GM12878 (cell line): ENCODE measurements around the gene CD63. TPM values are rescaled to one million over a fixed set of nuclear protein-coding genes. Genes with fewer than 3 reads are reported as not detected.

Source experiments
- ATAC-seq: fragments of 200-7000 bp; cut with Tn5 transposase; 3 replicates; pipeline ENCODE4 v1.9.1; 2020; ENCODE audit warnings: mild to moderate bottlenecking, moderate library complexity
- BruUV-seq: library from RNA; stranded (reverse); fragments of 400-500 nt; replicated peaks from 2 replicates; lab custom pipeline; 2021; lab: Mats Ljungman, UMichigan
- CTCF ChIA-PET: fragments of 300-600 bp; sonication (Branson Sonifier 250); formaldehyde crosslinking; extraction: SDS; loops from one replicate; lab custom pipeline; 2021; ENCODE audit warnings: inconsistent platforms; lab: Yijun Ruan, JAX
- POLR2A ChIA-PET: fragments of 350-600 bp; formaldehyde crosslinking; extraction: SDS; loops from one replicate; lab custom pipeline; 2021; ENCODE audit warnings: inconsistent platforms; lab: Charles Lee
- RAD21 ChIA-PET: fragments of 300-600 bp; sonication (Branson Sonifier 250); formaldehyde crosslinking; loops from one replicate; lab custom pipeline; 2023; ENCODE audit warnings: antibody characterized with exemption; ENCODE audit not compliant: unreplicated experiment; lab: Charles Lee
- SMC1A ChIA-PET: fragments of 300-600 bp; sonication (Branson Sonifier 250); formaldehyde crosslinking; loops from one replicate; lab custom pipeline; 2023; ENCODE audit not compliant: unreplicated experiment, uncharacterized antibody; lab: Charles Lee
- DNase-seq: peaks from one replicate; pipeline ENCODE4 v3.0.0-alpha.2; 2011; ENCODE audit warnings: low read depth, low spot score
- FAIRE-seq: peaks from 3 replicates; lab custom pipeline; 2011; peaks lifted over from hg19 to GRCh38; lab: Jason Lieb, UNC
- H2AFZ ChIP-seq: 2 replicates; pipeline ENCODE4 v1.6.0; 2011; ENCODE audit warnings: low read depth, low read length, control low read depth; ENCODE audit not compliant: control insufficient read depth
- H3K27ac ChIP-seq: 2 replicates; pipeline ENCODE4 v1.5.1; 2011; ENCODE audit warnings: control low read depth; ENCODE audit not compliant: control insufficient read depth, insufficient read depth
- H3K27me3 ChIP-seq, 2 experiments: replicated peaks in 1 of 2; 2 replicates each; pipeline versions ENCODE4 v1.6.0 to v1.6.1; 2011; ENCODE audit warnings: low read length in 1 of 2; ENCODE audit not compliant: control insufficient read depth in 2 of 2, insufficient read depth in 2 of 2
- H3K36me3 ChIP-seq, 2 experiments: 2 replicates each; pipeline ENCODE4 v1.5.1; 2011; ENCODE audit warnings: low read length in 1 of 2; ENCODE audit not compliant: control insufficient read depth in 2 of 2, insufficient read depth in 2 of 2
- H3K4me1 ChIP-seq: 2 replicates; pipeline ENCODE4 v1.6.1; 2011; ENCODE audit warnings: mild to moderate bottlenecking, low read length, moderate library complexity, mixed read lengths; ENCODE audit not compliant: control insufficient read depth, insufficient read depth
- H3K4me2 ChIP-seq: 2 replicates; pipeline ENCODE4 v1.6.0; 2011; ENCODE audit warnings: control low read depth; ENCODE audit not compliant: control insufficient read depth, insufficient read depth
- H3K4me3 ChIP-seq: fragments of 200-600 bp; sonication (generic); 2 replicates; pipeline ENCODE4 v1.5.1; 2016
- H3K79me2 ChIP-seq: 2 replicates; pipeline ENCODE4 v1.6.0; 2011; ENCODE audit warnings: low read length; ENCODE audit not compliant: control insufficient read depth, insufficient read depth
- H3K9ac ChIP-seq: 2 replicates; pipeline ENCODE4 v1.8.0; 2011; ENCODE audit warnings: low read length, control low read depth, mixed read lengths; ENCODE audit not compliant: control insufficient read depth, insufficient read depth
- H3K9me3 ChIP-seq: replicated peaks from 3 replicates; pipeline ENCODE4 v1.5.1; 2011; ENCODE audit warnings: mild to moderate bottlenecking, low read length; ENCODE audit not compliant: control insufficient read depth, insufficient read depth
- H4K20me1 ChIP-seq: 2 replicates; pipeline ENCODE4 v1.6.0; 2011; ENCODE audit not compliant: control insufficient read depth, insufficient read depth
- BACH1 ChIP-seq: fragments of 450-650 bp; IDR thresholded peaks from 2 replicates; pipeline ENCODE4 v1.6.1; 2017; ENCODE audit warnings: mild to moderate bottlenecking, borderline replicate concordance
- CBX3 ChIP-seq: fragments of 200-600 bp; sonication (generic); IDR thresholded peaks from 2 replicates; pipeline ENCODE4 v1.6.1; 2016; ENCODE audit warnings: low read depth, borderline replicate concordance
- ETV6 ChIP-seq, 2 experiments: fragments of 450-650 bp in 1 of 2; IDR thresholded peaks in 1 of 2; conservative IDR thresholded peaks in 1 of 2; 2 replicates each; pipeline ENCODE4 v1.6.1; 2014; ENCODE audit warnings: antibody characterized with exemption in 1 of 2, borderline replicate concordance in 1 of 2, low read depth in 1 of 2, mild to moderate bottlenecking in 1 of 2, moderate library complexity in 1 of 2
- GATAD2B ChIP-seq: fragments of 450-650 bp; conservative IDR thresholded peaks from 2 replicates; pipeline ENCODE4 v1.6.1; 2017; ENCODE audit warnings: low read depth, mild to moderate bottlenecking, moderate library complexity
- HDAC2 ChIP-seq: fragments of 200-600 bp; sonication (generic); IDR thresholded peaks from 2 replicates; pipeline ENCODE4 v1.6.1; 2017
- IKZF2 ChIP-seq, 2 experiments: fragments of 450-650 bp; IDR thresholded peaks; 2 replicates each; pipeline ENCODE4 v1.6.1; 2017; ENCODE audit warnings: mild to moderate bottlenecking in 2 of 2, moderate library complexity in 2 of 2
- KDM1A ChIP-seq: fragments of 200-600 bp; sonication (generic); IDR thresholded peaks from 2 replicates; pipeline ENCODE4 v1.6.1; 2016; ENCODE audit warnings: borderline replicate concordance
- NBN ChIP-seq: fragments of 450-650 bp; IDR thresholded peaks from 2 replicates; pipeline ENCODE4 v1.6.1; 2016
- NFXL1 ChIP-seq: fragments of 450-650 bp; IDR thresholded peaks from 2 replicates; pipeline ENCODE4 v1.6.1; 2017; ENCODE audit warnings: antibody characterized with exemption, mild to moderate bottlenecking, borderline replicate concordance
- NR2C1 ChIP-seq: fragments of 450-650 bp; IDR thresholded peaks from 2 replicates; pipeline ENCODE4 v1.6.1; 2017; ENCODE audit warnings: antibody characterized with exemption, mild to moderate bottlenecking, moderate library complexity
- PAX8 ChIP-seq: fragments of 450-650 bp; IDR thresholded peaks from 2 replicates; pipeline ENCODE4 v1.6.1; 2017; ENCODE audit warnings: mild to moderate bottlenecking, moderate library complexity
- POLR2A ChIP-seq: IDR thresholded peaks from 2 replicates; pipeline ENCODE4 v1.6.1; 2011; ENCODE audit warnings: low read depth, mild to moderate bottlenecking, low read length
- RB1 ChIP-seq: fragments of 450-650 bp; formaldehyde crosslinking; IDR thresholded peaks from 2 replicates; pipeline ENCODE4 v1.6.1; 2017; ENCODE audit warnings: mild to moderate bottlenecking, borderline replicate concordance
- RUNX3 ChIP-seq: IDR thresholded peaks from 2 replicates; pipeline ENCODE4 v1.6.1; 2012; ENCODE audit warnings: low read length, inconsistent platforms
- SIN3A ChIP-seq: IDR thresholded peaks from 2 replicates; pipeline ENCODE4 v1.6.1; 2012; ENCODE audit warnings: low read depth, low read length, improper control_type of control experiment
- SUPT20H ChIP-seq: IDR thresholded peaks from 2 replicates; pipeline ENCODE4 v1.6.1; 2011; ENCODE audit warnings: low read depth, mild to moderate bottlenecking, low read length, moderate library complexity, borderline replicate concordance; ENCODE audit not compliant: control insufficient read depth
- WGBS: methylation state at CpG from one replicate; pipeline ENCODE4 v1.1.6; 2016; ENCODE audit warnings: low lambda C conversion rate; ENCODE audit not compliant: insufficient replicate concordance, insufficient coverage; ENCODE audit errors: missing lambda C conversion rate; 5-methylcytosine and 5-hydroxymethylcytosine counted together
- in situ Hi-C: fragments of 300-500 bp; cut with MboI; formaldehyde crosslinking; loops from 9 replicates; pipeline ENCODE4 v1.14.3; 2018; ENCODE audit warnings: mixed read lengths
- intact Hi-C: fragments of 100-400 bp; cut with micrococcal nuclease; formaldehyde crosslinking; loops from one replicate; pipeline ENCODE4 v1.14.2; 2022; ENCODE audit not compliant: unreplicated experiment
- polyA plus RNA-seq, 11 experiments: library from polyadenylated mRNA; depleted of rRNA in 4 of 11; unstranded in 6 of 11; stranded (reverse) in 5 of 11; fragments of >200 nt; fragmentation: Nextera tagmentation in 4 of 11; fragmentation: Illumina TruSeq in 1 of 11; extraction: Ambion mirVana in 4 of 11; extraction: Trizol in 1 of 11; gene quantifications; 1 replicate in 1 of 11; 2 replicates in 10 of 11; pipeline versions ENCODE4 v1.2.1 to v1.2.3, GENCODE V29; 2011 to 2016; ENCODE audit warnings: inconsistent platforms in 2 of 11, missing spikeins in 2 of 11, low read depth in 1 of 11
- total RNA-seq, 4 experiments: library from RNA; depleted of rRNA in 3 of 4; stranded (reverse); fragments of >200 nt in 3 of 4; fragmentation: Illumina TruSeq in 1 of 4; extraction: Trizol in 1 of 4; gene quantifications; 2 replicates each; pipeline versions ENCODE4 v1.2.1 to v1.2.3, GENCODE V29; 2013 to 2021
- TF ChIP-seq, protein P1 (sequence below): IDR thresholded peaks from 2 replicates; pipeline ENCODE4 v1.6.1; 2011; ENCODE audit warnings: mild to moderate bottlenecking, low read depth, low read length, moderate library complexity; ENCODE audit not compliant: insufficient replicate concordance
- TF ChIP-seq, protein P2 (sequence below): IDR thresholded peaks from 2 replicates; pipeline ENCODE4 v1.6.1; 2011; ENCODE audit warnings: low read depth, mild to moderate bottlenecking, low read length, moderate library complexity, borderline replicate concordance; ENCODE audit errors: extremely low read depth
- TF ChIP-seq, protein P3 (sequence below): fragments of 450-650 bp; IDR thresholded peaks from 2 replicates; pipeline ENCODE4 v1.6.1; 2017; ENCODE audit warnings: mild to moderate bottlenecking

CD63 gene
- total and polyA plus RNA-seq, 10 of the 15 experiments (the other 5 are each of a cell fraction or from before 2014, with no cell fraction given) = 147 to 220 (median 183) TPM

DNA sequence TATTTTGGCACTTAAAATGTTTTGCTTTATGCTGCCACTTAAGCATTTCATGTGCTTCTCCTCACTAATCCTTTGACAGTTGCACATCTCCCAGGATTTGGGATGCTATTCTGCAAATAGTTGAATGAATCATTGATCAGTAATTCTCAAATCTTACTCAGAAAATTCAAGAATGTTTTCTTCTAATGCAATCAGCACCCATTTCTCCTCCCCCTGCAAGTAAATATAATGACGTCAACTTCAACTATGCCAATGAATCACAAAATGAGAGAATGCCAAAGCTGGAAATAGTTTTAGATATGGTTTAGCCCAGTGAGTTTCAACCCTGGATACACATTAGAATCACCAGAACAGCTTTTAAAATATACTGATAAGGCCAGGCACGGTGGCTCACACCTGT lies 15.1 kb downstream of the CD63 start (continued):
- no peak for TF ChIP-seq CBX3
- no peak for TF ChIP-seq POLR2A

DNA sequence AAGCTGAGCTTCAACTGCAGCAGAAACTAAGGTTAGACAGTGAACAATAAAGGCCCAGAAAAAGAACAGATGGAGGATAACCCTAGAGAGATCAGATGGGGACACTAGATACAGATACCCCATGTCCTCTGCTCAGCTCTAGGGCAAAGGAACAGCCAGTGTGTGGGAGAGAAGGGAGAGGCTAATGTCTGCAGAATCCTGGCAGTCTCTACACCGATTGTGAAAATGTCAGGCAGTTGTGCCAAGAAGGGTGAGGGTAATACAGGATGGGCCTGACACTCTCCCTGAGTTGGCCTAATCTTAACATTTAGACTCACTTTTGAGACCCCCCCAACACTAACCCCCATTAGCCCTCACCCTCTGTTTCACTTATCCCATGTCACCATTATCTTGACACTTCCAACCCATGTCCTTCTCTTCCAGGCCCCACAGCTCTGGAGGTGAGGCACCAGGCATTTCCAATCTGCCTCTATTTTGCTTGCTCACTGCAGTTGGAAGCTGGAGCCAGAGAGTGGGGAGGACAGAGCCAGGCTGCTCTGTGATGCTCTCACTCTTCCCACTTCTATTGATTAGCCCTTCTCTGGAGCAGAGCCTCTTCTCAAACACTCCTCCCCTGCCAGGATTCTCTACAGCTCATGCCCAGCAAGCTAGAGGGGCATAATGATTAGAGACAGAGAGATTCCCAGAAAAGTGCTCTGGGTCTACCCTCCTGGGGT lies 16.0 kb downstream of the CD63 start:
- DNase-seq (no peak), ATAC-seq (no peak), FAIRE-seq (no peak)
- H3K4me3 ChIP-seq = no peak overlapping the region
- H3K79me2 ChIP-seq = peaks cover 13% of the 10 kb centered on the region
- ChIA-PET CTCF (interaction anchor here (0.6 to 2.9 kb wide), 2 partner anchors 9 to 1522 kb away, joined by 4 to 11 read pairs; no protein-coding TSS in a partner anchor), SMC1A (interaction anchor here (1.1 kb wide), 1 partner anchor 17 kb away, joined by 4 read pairs; no protein-coding TSS in a partner anchor)
- peaks cover 14% of the 10 kb centered on the region for H3K4me1 ChIP-seq
- H3K9ac ChIP-seq = no peak overlapping the region
- H3K27ac ChIP-seq = no peak overlapping the region
- H3K27me3 ChIP-seq = peaks cover 0 to 2% of the 10 kb centered on the region in 2 experiments; a peak in 2 of 4 replicates
- H3K4me2 ChIP-seq = no peak overlapping the region
- H3K36me3 ChIP-seq = no peaks in the 10 kb centered on the region
- intact Hi-C loops = no loop called here
- H4K20me1 ChIP-seq = no peaks in the 10 kb centered on the region
- no peak for TF ChIP-seq NR2C1
- TF ChIP-seq RUNX3 = no peak
- no peak for TF ChIP-seq HDAC2
- TF ChIP-seq KDM1A = no peak
- TF ChIP-seq IKZF2 (IDR thresholded peaks at IDR 0.05) = no peak
- TF ChIP-seq, protein P1, sequence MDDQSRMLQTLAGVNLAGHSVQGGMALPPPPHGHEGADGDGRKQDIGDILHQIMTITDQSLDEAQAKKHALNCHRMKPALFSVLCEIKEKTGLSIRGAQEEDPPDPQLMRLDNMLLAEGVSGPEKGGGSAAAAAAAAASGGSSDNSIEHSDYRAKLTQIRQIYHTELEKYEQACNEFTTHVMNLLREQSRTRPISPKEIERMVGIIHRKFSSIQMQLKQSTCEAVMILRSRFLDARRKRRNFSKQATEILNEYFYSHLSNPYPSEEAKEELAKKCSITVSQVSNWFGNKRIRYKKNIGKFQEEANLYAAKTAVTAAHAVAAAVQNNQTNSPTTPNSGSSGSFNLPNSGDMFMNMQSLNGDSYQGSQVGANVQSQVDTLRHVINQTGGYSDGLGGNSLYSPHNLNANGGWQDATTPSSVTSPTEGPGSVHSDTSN = no peak
- TF ChIP-seq, protein P2, sequence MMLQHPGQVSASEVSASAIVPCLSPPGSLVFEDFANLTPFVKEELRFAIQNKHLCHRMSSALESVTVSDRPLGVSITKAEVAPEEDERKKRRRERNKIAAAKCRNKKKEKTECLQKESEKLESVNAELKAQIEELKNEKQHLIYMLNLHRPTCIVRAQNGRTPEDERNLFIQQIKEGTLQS = no peak
- no peak for TF ChIP-seq BACH1
- no peak for TF ChIP-seq NBN
- no peak for TF ChIP-seq SUPT20H
- TF ChIP-seq, protein P3, sequence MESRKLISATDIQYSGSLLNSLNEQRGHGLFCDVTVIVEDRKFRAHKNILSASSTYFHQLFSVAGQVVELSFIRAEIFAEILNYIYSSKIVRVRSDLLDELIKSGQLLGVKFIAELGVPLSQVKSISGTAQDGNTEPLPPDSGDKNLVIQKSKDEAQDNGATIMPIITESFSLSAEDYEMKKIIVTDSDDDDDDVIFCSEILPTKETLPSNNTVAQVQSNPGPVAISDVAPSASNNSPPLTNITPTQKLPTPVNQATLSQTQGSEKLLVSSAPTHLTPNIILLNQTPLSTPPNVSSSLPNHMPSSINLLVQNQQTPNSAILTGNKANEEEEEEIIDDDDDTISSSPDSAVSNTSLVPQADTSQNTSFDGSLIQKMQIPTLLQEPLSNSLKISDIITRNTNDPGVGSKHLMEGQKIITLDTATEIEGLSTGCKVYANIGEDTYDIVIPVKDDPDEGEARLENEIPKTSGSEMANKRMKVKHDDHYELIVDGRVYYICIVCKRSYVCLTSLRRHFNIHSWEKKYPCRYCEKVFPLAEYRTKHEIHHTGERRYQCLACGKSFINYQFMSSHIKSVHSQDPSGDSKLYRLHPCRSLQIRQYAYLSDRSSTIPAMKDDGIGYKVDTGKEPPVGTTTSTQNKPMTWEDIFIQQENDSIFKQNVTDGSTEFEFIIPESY = no peak
- no peak for TF ChIP-seq SIN3A
- no peak for TF ChIP-seq GATAD2B
- no peak for TF ChIP-seq RB1
- TF ChIP-seq PAX8 = no peak
- TF ChIP-seq ETV6 (conservative IDR thresholded peaks at IDR 0.05 in 1 of 2, IDR thresholded peaks at IDR 0.05 in 1 of 2; ENCODE audit: borderline replicate concordance in 1 of 2, low read depth in 1 of 2) = no peak
- TF ChIP-seq NFXL1 = no peak
- TF ChIP-seq, all 136 proteins: peak for 0
- ChIA-PET POLR2A (interaction anchor here (1.1 kb wide), 1 partner anchor 56 kb away, joined by 3 read pairs; no protein-coding TSS in a partner anchor), RAD21 (interaction anchor here (0.7 to 1.5 kb wide), 2 partner anchors 17 to 40 kb away, joined by 3 read pairs; no protein-coding TSS in a partner anchor)
- 0% methylated on average over 1 of the region's 1 CpG for WGBS
- in situ Hi-C loops = no loop called here
- BruUV-seq = no TSS peak
- Histone ChIP-seq H3K9me3 (no peaks in the 10 kb centered on the region), H2AFZ (no peak overlapping the region)
